CD4-positive, alpha-beta T cell treated with Interleukin-15 for 4 hours (primary cell): ENCODE data around the gene TTC23L.

ENCODE experiments used
- DNase-seq: peaks from one replicate; pipeline ENCODE4 v3.0.0-alpha.2; 2020; ENCODE audit warnings: low spot score

Gene TTC23L

DNA sequence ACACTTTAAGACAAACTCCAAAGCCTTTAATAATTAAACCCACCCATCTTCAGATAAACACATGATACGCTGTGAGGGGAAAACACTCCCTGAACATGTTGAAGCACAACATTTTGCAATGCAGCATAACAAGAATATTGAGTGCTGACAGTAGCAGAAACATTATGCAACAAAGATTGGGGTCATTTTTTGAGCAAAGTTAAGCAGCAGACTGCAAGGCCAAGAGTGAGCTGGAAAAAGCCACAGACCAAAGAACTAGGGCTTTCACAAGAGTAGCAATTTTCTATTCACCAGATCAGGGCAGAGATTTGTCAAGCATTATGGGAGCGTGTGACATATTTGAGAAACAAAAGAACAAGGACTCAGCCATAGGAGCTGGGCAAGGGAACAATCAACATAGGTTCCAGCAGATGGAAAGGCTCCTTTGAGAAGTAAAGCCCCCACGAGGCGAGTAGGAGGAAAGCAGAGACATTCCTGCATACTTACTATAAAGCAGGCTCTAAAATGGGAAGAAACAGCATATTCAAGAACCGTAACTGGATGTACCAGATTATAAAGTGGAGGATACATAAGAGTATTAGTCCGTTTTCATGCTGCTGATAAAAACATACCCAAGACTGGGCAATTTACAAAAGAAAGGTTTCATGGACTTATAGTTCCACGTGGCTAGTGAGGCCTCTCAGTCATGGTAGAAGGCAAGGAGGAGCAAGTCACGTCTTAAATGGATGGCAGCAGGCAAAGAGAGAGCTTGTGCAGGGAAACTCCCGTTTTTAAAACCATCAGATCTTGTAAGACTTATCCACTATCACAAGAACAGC lies 4.8 kb upstream of the TTC23L start:
- DNase-seq, result no peak

DNA sequence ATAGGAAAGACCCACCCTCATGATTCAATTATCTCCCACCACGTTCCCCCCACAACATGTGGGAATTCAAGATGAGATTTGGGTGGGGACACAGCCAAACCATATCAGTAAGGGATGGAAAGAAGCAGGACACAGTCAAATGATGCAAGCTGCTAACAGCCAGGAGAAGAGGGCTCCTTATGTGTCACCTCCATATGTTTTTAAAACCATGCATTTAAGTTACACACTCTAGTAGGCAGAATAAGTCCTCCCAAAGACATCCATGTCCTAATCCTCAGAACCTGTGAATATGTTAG lies 4.2 kb upstream of the TTC23L start:
- DNase-seq, result no peak

DNA sequence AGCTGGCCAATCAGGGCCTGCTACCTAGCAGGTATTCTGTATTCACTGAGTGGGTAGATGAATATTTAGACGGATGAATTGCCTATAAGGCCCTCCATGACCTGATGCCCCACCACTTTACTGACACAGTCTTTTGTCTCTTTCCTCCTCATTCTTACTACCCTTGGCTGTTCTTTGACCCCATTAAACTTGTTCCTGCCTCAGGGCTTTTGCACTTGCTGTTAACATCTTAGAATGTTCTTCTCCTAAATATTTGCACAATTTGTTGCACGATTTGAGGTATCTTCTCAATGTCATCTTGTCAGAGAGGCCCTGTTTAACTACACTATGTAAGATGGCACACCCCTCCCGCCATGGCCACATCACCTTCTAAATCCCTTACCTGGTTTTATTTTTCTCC lies 3.3 kb upstream of the TTC23L start:
- no peak for DNase-seq

DNA sequence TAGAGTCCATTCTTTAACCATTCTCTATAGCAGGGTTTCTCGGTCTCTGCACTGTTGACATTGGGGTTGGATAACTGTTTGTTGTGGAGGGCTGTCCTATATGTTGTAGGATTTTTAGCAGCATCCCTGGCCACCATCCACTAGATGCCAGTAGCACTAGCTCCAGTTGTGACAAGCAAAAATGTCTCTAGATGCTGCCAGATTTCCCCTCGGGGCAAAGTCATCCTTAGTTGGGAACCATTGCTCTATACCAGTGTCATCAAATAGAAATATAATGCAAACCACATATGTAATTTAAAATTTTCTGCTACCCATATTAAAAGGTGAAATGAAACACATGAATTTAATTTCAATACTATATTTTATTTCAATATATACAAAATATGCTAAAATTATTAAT lies 2.9 kb downstream of the TTC23L start:
- DNase-seq, result no peak

DNA sequence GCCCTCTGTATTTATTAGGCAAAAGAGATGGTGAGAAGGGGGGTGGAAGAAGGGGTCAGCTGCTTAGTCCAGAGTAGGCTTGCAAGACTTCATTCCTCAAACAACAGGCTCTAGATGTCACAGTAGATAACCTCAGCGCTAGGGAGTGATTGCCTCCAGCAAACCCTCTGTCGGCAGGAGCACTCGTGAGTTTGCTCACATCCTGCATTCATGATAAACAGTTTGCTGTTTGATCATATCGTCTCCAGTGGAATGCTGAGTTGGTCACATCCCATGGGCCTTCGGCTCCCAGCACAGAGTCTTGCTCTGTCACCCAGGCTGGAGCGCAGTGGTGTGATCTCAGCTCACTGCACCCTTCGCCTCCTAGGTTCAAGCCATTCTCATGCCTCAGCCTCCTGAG lies 3.6 kb downstream of the TTC23L start:
- no peak for DNase-seq

DNA sequence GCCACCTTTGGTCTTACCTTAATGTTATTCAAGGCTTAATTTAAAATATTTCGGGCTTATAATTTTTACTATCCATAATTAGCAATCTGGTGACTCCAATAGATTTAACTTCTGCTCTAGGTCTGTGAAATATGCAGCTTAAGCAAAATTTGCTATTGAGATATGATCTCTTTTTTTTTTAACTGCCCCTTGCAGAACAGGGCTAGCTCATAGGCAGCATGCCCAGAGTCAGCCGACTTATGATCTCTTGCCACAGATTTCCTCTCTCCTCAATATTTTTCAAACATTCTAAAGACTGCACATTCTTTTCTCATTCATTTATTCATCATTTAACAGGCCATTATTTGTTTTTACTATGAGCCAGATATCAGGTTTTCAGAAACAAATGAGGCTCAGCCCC lies 4.5 kb downstream of the TTC23L start:
- DNase-seq, result no peak

DNA sequence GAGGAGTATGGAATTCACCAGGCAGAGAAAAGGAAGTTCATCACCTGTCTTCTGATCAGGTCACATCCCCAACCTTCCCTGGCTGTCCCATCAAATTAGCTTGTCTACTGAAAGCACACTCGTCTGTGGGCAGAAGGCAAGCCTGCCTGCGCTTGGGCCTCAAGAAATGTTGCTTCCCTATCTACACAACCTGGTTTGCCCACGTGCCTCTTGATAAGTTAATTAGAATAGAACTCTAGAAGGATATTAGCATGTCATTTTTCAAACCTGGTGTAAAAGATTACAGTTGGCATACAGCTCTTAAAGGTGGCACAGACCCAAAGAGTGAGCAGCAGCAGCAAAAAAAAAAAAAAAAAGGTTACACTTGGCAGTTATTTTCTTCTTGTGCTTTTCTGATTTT lies 5.1 kb downstream of the TTC23L start:
- DNase-seq, result no peak

DNA sequence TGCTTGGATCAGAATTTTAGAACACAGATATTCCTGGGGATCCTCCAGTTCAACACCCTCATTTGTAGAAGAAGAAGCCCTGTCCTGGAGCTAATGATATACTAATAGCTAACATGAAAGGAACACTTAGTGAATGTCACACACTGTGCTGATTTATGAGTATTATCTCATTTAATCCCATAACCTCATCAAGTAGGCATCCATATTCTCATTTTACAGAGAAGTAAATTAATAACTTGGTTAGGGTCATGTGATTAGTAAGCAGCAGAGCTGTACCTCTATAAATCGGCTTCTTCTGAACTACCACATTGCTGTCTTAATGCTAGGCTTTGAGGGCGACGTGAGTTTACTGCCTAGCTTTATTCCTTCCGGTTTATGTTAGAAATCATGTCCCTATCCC lies 6.0 kb downstream of the TTC23L start:
- no peak for DNase-seq

DNA sequence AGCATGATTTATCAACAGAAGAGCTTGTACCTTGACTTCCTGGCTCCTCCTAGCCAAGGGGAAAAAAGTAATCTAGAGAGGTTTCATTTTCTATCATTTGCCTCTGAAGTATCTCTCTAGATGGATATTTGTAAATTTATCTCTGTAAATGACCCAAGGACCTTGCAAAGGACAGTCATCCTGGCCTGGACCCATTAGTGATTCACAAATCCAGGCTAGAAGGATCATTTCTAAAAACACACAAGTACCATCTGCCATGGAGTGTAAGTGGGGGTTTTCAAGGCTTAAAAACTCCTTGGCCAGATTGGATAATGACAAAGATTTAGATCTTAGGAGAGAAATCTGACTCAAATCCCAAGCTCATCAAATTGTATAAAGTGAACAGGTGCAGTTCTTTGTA lies 8.1 kb downstream of the TTC23L start:
- DNase-seq, result no peak

DNA sequence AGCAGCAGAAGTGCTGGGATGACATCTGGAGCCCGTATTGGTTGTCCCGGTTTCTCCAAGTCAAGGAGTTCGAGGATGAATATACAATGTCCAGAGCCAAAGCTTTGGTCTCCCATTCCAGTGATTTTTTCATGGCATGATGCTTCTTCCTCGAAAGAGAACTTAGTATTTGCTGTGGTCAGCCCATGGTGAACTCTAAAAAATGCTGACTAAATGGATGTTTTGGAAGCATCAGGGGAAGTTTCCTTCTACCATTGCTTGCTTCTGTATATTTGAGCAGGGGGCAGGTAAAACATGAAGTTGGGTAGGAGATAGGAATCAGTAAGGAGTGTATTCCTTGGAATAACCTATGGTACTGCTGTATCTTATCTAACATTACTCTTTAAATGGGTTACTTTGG lies 8.6 kb downstream of the TTC23L start:
- DNase-seq, result no peak

DNA sequence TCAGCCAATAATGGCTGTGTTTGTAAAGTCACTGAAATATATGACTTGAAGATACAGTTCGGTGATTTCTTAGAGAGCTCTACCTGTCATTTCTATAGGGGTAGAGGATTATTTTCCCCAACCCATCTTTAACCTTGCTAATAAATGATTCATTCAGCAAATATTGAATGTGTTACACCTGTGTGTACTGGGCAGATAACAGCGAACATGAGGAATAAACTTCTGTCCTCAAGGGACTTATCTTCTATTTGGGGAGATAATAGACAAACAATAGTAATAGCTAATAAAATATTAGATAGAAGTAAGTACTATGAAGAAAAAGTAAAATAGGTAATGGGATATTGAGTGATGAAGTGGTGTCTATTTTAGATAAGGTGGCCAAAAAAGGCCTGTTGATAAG lies 9.3 kb downstream of the TTC23L start:
- DNase-seq, result no peak

DNA sequence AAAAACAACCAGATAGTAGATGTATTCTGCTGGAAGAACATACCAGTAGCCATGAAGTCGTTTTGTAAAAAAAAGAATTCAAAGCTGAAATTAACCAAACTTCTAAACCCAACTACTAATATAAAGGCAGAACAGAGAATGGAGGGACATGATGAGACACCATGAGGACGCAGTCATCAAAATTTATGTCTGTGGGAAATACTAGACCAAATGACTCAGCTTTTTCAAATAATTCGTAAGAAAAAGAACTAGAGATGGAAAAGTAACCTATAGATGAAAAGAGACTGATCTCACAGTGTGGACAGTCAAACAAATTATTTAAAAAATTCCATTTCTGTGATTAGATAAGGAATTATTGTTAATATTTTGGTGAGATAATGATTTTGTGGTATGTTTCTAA lies 10.3 kb downstream of the TTC23L start:
- DNase-seq, result no peak

DNA sequence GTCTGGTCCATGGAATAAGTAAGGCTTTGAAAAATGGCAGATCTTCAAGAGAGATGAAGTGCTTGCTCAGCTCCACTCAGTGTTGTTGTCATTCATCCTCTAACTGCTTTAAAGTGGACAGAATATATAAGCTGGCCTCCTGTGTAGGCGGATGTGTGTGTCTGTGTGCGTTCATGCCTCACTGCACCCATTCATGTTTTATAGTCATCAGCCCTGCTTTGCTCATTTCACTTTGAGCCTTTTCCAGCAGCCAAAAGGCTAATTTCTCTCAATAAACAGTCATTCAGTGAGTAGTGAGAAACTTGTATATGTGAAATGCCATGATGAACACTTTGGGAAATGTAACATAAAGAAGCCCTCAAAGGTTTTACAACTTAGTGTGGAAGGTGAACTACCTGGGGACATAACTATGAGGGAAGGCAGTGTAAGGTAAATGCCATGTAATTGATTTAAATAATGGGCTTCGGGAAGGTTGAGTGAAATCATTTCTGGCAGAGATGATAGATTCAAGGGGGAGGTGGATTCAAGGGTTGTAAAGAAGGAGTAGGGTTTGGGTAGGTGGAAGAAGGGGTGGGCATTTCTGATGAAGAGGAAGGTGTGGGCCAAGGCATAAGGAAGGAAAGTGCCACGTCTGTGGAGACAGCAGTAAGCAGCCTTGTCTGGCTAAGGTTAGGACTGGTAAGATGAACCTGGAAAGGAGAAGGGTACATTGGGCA lies 15.7 kb downstream of the TTC23L start:
- DNase-seq, result no peak

DNA sequence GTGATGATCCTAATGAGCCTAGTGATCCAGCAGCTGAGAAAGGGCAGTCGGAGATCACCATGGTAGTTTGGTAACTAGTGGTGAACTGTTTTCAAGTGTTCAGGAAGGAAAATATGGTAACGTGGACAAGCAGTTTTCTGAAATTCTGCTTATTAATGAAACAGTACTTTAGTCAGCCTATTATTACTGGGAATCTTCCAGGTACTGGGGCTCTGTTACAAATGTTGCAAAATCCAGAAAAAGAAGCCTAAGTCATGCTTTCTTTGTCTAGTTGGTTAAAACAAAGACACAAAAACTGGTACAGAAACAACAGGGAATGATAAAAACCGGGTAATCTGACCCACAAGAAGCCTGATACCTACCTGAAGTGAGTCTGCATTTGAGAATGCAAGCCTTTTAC lies 18.2 kb downstream of the TTC23L start:
- DNase-seq, result no peak

DNA sequence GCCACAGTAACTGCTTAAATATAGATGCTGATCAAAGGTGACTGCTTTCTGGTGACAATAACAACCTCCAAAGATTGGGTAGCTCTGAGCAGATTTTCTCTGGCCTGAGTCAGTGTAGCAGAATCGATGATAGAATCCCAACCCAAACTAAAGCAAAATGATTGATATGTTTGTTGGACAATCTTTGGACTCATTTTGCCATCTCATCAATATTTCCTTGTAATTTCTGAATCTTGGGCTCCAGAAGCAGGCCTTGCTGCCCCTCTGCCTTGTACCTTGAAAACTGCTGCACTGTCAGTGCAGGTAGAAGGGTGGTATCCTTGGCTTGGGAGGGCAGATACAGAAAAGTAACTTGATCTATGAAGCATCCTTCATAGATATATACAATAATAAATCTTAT lies 18.9 kb downstream of the TTC23L start:
- no peak for DNase-seq

DNA sequence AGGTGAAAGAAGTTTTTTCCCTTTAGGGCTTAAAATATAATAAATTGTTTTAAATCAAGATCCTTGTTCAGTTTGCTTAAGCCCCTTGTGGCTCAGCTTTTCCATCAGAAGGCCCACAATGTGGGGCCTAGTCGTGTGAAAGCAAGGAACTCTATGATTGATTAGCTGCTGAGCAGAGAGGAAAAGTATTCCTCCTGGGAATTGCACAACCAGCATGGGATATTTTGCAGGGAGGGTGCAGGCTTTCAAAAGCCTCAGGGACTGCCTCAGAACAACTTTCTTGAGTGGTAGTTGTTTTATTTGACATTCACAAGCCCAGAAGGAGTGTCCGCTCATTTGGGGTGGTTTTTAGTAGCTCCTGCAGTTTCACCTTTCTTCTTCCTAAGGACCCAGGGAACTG lies 19.8 kb downstream of the TTC23L start:
- no peak for DNase-seq

DNA sequence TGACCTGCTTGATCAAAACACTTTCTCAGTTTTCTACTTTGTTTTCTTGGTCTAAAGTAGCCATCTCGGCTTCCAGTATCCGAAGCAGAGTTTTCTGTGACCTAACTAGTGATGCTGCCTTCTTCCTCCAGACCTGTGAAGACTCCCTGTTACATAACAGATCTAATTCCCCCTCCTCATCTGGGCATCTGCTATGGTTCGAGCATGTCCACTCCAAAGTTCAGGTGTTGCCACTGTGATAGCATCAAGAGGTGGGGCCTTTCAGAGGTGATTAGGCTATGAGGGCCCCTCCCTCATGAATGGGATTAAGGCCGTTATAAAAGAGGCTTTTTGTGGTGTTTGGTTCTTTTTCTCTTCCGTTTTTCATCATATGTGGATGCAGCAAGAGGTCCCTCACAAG lies 20.3 kb downstream of the TTC23L start:
- no peak for DNase-seq

DNA sequence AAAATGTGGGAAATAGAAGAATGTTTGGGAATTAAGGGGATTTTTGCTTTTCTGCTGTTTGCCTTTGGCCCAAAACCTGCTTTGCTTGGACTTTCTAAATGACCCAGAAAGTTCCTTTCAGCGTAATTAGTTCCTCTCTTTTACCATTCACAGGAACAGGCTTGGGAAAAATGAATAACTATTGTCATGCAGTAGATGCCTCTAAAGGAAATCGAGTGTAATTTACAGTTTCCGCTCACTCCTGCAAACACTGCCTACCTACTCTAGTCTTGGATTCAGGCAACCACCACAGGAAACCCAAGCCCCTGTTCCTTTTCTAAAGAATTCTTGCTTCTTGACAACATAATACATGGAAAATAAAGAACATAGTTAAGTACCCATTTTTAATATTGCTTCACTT lies 25.0 kb downstream of the TTC23L start:
- DNase-seq, result no peak

DNA sequence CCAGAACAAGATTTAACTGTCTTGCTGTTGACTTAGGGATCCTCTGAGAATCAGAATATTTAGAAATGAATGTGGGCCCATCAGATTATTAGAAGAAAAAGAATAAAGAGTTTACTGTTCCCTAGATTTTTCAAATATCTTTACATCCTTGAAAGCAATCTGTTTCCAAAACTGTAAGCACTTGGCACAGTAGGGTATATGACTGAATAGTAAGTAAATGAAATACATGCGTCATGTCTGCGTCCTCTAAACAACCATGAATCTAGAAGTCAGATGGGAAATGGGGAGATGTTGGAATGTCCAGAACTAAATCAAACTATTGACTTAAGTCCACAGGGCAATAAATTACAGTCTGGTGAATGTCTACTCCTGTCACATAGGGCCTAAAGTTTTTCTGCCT lies 26.1 kb downstream of the TTC23L start:
- no peak for DNase-seq

DNA sequence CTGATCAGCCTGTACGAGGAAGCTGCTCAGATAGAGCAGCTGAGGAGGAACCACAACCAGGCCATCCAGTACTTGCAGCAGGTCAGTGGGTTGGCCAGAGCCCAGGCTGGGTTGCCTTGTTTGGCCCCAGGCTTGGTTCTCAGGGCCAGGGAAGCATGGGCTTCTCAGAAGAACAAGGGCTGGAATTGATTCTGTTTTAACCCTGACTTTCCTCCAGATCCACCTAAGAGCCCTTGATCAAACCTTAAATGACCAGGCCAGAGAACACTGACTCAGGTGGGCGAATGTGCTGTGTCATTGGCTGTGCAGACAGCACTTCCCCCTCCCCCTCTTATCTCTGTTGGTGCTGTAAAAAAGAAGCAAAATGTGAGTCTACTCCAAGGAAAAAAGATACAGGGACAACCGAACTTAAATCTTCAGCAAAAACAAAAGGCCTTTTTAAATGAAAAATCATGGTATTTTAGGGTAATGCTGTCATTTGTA lies 28.1 kb downstream of the TTC23L start:
- no peak for DNase-seq

DNA sequence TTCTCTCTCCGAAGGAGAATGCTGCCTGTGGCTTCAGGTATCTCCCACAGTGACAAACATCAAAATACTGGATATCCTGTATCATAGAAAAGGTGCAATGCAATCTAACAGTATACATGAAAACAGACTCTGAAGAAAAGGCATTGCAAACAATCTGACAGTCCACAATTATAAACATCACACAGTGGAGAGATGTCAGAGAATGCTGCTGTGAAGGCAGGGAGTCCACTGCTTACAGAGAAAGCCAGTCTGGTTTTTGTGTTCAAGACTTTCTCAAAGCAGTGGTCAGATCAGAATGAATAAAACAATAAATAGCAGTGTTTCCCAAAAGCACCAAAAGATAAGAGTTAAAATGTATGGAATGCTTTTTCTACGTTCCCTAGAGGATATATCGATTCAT lies 28.7 kb downstream of the TTC23L start:
- no peak for DNase-seq

DNA sequence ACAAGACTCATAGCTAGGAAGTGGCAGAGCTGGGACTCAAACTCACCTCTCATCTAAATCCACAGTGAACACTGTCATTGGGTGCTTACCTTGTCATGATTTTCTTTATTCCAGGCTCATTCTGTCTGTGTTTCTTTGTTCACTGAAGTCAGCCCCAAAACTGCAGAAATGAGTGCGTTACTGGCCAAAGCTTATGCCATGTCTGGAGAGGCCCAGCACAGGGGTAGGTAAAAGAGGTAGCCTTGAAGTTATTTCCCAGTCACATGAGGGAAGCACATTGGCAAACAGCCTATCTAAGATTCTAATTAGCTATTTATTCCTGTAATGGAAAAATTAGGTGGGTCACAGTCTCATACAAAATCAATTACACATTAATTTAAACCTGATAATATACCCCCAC lies 29.8 kb downstream of the TTC23L start:
- no peak for DNase-seq

DNA sequence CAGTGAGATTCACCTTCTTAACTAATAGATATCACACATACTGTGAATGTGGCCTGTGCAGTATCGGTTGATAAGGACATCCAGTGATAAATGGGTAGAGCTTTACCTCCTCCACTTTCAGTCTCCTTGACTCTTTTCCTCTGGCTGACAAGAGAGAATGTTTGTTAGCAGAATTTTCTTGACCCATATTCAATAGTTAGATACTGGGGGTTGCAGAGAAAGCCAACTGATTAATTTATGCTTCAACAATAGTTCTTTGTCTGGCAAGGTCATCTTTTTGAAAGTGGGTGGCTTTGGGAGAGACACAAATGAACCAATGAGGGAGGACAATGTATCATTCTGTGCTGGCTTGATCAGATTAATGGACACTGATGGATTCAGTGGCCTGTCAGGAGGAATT lies 30.3 kb downstream of the TTC23L start:
- DNase-seq, result no peak

DNA sequence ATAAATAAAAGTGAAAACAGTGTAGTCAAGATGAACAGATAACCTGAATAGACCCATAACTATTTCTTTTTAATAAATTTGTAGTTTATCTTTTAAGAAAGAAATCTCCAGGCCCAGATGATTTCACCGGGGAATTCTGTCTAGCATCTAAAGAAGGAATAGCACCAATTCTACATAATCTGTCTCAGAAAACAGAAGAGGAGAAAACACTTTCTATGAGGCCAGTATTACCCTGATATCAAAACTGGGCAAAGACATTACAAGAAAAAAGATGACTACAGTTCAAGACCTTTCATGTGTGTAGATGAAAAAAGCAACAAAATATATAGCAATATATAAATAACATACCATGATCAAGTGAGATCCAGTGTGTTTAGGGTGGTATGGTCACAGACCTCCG lies 31.4 kb downstream of the TTC23L start:
- DNase-seq, result no peak
